ENCODE data around the gene ELP6. TPM values are rescaled to one million over a fixed set of nuclear protein-coding genes. Genes with fewer than 3 reads are reported as not detected.

Gene ELP6
- total RNA-seq, 8 experiments from 2014 or later, result 23.6 to 50.6 (median 37.8) TPM

Other genes with a start within 250 kb of the ELP6 start
- gene KIF9, start 230.9 kb downstream of the ELP6 start, total RNA-seq, result 10 to 100 TPM in 2 of 8 experiments, 1 to 10 TPM in 6; 3.5 to 58.5 (median 9.5) TPM
- gene KLHL18, start 230.8 kb downstream of the ELP6 start, total RNA-seq, result 10 to 100 TPM; 13.9 to 30.7 (median 18.1) TPM
- gene PTPN23, start 132.7 kb downstream of the ELP6 start, total RNA-seq, result 10 to 100 TPM in 4 of 8 experiments, 1 to 10 TPM in 4; 6.8 to 23.0 (median 9.3) TPM
- gene SCAP, start 37.8 kb downstream of the ELP6 start, total RNA-seq, result 10 to 100 TPM; 37.3 to 75.9 (median 48.8) TPM
- gene CSPG5, start 65.2 kb upstream of the ELP6 start, total RNA-seq, result 10 to 100 TPM in 5 of 8 experiments, 1 to 10 TPM in 1, under 1 TPM in 2; 0.66 to 53.7 (median 15.6) TPM